Gastroesophageal sphincter (tissue), 4 donors: ENCODE measurements around the gene ELN. TPM values are rescaled to one million over a fixed set of nuclear protein-coding genes. Genes with fewer than 3 reads are reported as not detected.

Experiments used
- ATAC-seq: fragments of 150-250 bp; one replicate; pipeline ENCODE4 v1.9.1; 2016; ENCODE audit warnings: mild to moderate bottlenecking, moderate library complexity
- H3K27ac ChIP-seq, 4 donors: fragments of 200-600 bp; sonication (generic) in 3 of 4; 1 replicate in 3 of 4; 2 replicates in 1 of 4; pipeline ENCODE4 v1.5.1; 2016 to 2019
- H3K27me3 ChIP-seq: fragments of 200-600 bp; sonication (generic); one replicate; pipeline ENCODE4 v1.5.1; 2019
- H3K36me3 ChIP-seq, 2 donors: fragments of 200-600 bp; sonication (generic); one replicate each; pipeline ENCODE4 v1.5.1; 2019; ENCODE audit warnings: control low read depth in 1 of 2
- H3K4me1 ChIP-seq, 3 donors: fragments of 200-600 bp; sonication (generic); 1 replicate in 2 of 3; 2 replicates in 1 of 3; pipeline ENCODE4 v1.5.1; 2016 to 2019; ENCODE audit warnings: control low read depth in 2 of 3
- H3K4me3 ChIP-seq, 2 donors: fragments of 200-600 bp; sonication (generic); one replicate each; pipeline ENCODE4 v1.5.1; 2019; ENCODE audit warnings: mild to moderate bottlenecking in 1 of 2, moderate library complexity in 1 of 2
- H3K9me3 ChIP-seq, 3 donors: fragments of 200-600 bp; sonication (generic); one replicate each; pipeline ENCODE4 v1.5.1; 2017 to 2019; ENCODE audit warnings: control low read depth in 2 of 3
- EP300 ChIP-seq: sonication (generic); formaldehyde crosslinking; IDR thresholded peaks from one replicate; pipeline ENCODE4 v1.6.1; 2017; ENCODE audit warnings: antibody characterized with exemption, mild to moderate bottlenecking
- POLR2A ChIP-seq, 2 donors: fragments of 450-650 bp; IDR thresholded peaks; one replicate each; pipeline ENCODE4 v1.6.1; 2017; ENCODE audit warnings: antibody characterized with exemption in 2 of 2, mild to moderate bottlenecking in 2 of 2, moderate library complexity in 1 of 2
- POLR2AphosphoS5 ChIP-seq: sonication (generic); formaldehyde crosslinking; IDR thresholded peaks from one replicate; pipeline ENCODE4 v1.6.1; 2017; ENCODE audit warnings: antibody characterized with exemption
- WGBS, 2 donors: methylation state at CpG; one replicate each; pipeline ENCODE4 v1.1.5; 2018; ENCODE audit warnings: low coverage in 1 of 2; 5-methylcytosine and 5-hydroxymethylcytosine counted together
- total RNA-seq, 4 donors: library from RNA; depleted of rRNA; stranded (reverse); fragments of >200 nt; gene quantifications; one replicate each; pipeline ENCODE4 v1.1.0, GENCODE V29; 2016
- TF ChIP-seq, protein P1 (sequence below), 4 experiments: fragments of 200-600 bp in 2 of 4; fragments of 450-650 bp in 2 of 4; sonication (generic) in 1 of 4; IDR thresholded peaks; one replicate each; pipeline ENCODE4 v1.5.1; 2017 to 2019; ENCODE audit warnings: antibody characterized with exemption in 4 of 4, mild to moderate bottlenecking in 2 of 4, moderate library complexity in 2 of 4

ELN gene
- total RNA-seq, 4 donors from 2014 or later, result 316 to 703 (median 441) TPM

DNA sequence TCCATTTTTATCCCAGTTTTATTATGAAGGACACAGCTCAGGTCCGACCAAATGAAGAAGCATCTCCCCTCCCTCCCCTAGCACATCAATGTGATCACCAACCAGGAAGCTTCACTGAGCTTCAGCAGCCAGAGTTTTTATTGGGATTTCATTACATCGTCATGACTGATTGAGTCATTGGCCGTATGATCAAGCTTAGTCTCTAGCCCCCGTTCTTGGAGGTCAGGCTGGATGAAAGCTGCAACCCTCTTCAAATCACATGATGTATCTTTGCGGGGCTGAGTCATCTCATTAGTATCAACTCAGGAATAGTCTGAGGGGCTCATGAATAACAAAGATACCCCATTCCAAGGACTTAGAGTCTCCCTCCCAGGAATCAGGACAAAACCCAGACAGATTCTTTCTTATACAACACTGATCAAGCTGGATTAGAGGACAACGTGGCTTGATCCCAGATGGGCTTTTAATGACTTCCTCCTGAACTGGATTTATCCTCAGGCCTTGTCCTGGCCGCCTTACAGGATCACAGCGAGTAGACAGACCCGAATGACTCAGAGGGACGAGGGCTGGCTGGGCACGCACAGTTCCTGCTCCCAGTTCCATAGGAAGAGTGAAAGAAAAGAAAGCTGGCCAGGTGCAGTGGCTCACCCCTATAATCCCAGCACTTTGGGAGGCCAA lies 70.1 kb downstream of the ELN start:
- Histone ChIP-seq H3K27me3 (no peaks in the 10 kb centered on the region), H3K9me3 (no peaks in the 10 kb centered on the region), H3K4me3 (no peak overlapping the region), H3K36me3 (peaks cover 0 to 61% of the 10 kb centered on the region in 2 donors), H3K27ac (peak overlapping the region in 3 of 4 donors; percentile 38 to 69 (median 51)), H3K4me1 (peaks cover 0 to 23% (median 11%) of the 10 kb centered on the region in 3 donors)
- TF ChIP-seq POLR2AphosphoS5, result no peak
- no peak for TF ChIP-seq EP300
- TF ChIP-seq POLR2A (IDR thresholded peaks at IDR 0.05), result no peak
- TF ChIP-seq, protein P1, sequence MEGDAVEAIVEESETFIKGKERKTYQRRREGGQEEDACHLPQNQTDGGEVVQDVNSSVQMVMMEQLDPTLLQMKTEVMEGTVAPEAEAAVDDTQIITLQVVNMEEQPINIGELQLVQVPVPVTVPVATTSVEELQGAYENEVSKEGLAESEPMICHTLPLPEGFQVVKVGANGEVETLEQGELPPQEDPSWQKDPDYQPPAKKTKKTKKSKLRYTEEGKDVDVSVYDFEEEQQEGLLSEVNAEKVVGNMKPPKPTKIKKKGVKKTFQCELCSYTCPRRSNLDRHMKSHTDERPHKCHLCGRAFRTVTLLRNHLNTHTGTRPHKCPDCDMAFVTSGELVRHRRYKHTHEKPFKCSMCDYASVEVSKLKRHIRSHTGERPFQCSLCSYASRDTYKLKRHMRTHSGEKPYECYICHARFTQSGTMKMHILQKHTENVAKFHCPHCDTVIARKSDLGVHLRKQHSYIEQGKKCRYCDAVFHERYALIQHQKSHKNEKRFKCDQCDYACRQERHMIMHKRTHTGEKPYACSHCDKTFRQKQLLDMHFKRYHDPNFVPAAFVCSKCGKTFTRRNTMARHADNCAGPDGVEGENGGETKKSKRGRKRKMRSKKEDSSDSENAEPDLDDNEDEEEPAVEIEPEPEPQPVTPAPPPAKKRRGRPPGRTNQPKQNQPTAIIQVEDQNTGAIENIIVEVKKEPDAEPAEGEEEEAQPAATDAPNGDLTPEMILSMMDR (IDR thresholded peaks at IDR 0.05), result no peak
- ATAC-seq, result peak; percentile 71
- 48 to 73% methylated on average over 3 to 6 of the region's 11 CpGs for WGBS, 2 donors

DNA sequence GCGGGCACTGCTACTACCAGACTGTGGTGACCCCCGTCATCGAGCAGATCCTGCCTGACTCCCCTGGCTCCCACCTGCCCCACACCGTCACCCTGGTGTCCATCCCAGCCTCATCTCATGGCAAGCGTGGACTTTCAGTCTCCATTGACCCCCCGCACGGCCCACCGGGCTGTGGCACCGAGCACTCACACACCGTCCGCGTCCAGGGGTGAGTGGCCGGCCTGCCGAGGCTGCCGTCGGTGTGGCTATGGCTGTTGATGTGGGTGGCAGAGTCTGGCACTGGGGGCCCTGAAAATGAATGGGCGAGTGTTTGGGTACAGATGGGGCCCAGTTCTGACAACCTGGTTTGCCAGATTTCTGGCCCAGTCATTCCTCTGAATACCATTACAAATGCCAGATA lies 71.1 kb downstream of the ELN start:
- Histone ChIP-seq H3K27ac (peak overlapping the region in 3 of 4 donors; percentile 38 to 69 (median 43)), H3K36me3 (peaks cover 0 to 66% of the 10 kb centered on the region in 2 donors), H3K4me1 (peaks cover 0 to 14% (median 1%) of the 10 kb centered on the region in 3 donors), H3K4me3 (no peak overlapping the region), H3K27me3 (no peaks in the 10 kb centered on the region), H3K9me3 (no peaks in the 10 kb centered on the region)
- 98 to 100% methylated on average over 1 to 12 of the region's 17 CpGs for WGBS, 2 donors
- no peak for ATAC-seq
- TF ChIP-seq POLR2AphosphoS5, result no peak
- no peak for TF ChIP-seq EP300
- TF ChIP-seq POLR2A (IDR thresholded peaks at IDR 0.05), result no peak
- TF ChIP-seq, protein P1 (IDR thresholded peaks at IDR 0.05), result no peak

DNA sequence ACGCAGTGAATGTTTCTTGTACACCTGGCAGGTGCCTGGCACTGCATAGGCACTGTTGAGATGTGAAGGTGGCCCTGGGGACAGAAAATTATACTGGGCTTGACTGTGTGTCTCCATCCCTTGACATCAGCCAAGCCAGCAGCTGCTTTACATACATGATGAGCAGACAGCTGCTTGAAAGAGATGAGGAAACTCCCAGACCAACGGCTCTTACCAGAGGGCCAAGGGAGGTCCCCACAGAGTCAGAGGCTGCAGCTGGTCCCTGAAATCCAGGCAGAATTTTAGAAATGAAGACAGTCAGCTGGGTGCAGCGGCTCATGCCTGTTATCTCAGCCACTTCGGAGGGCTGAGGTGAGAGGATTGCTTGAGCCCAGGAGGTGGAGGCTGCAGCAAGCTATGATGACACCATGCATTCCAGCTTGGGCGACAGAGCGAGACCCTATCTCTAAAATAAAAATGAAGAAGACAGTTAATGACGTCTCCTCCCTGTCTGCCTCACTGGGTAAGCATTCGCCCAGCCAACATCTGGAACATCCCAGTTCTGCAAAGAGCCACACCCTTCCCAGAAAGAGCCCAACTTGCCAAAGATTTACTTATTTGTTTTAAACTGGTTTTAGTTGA lies 73.2 kb downstream of the ELN start:
- 68 to 80% methylated on average over 1 to 4 of the region's 8 CpGs for WGBS, 2 donors
- Histone ChIP-seq H3K27ac (peak overlapping the region in 2 of 4 donors; percentile 51 to 57), H3K9me3 (no peaks in the 10 kb centered on the region), H3K4me1 (no peaks in the 10 kb centered on the region), H3K27me3 (no peaks in the 10 kb centered on the region), H3K36me3 (peaks cover 0 to 87% of the 10 kb centered on the region in 2 donors), H3K4me3 (no peak overlapping the region)
- no peak for TF ChIP-seq POLR2A (IDR thresholded peaks at IDR 0.05)
- TF ChIP-seq POLR2AphosphoS5, result no peak
- TF ChIP-seq, protein P1 (IDR thresholded peaks at IDR 0.05), result no peak
- no peak for TF ChIP-seq EP300
- ATAC-seq, result peak; percentile 76

DNA sequence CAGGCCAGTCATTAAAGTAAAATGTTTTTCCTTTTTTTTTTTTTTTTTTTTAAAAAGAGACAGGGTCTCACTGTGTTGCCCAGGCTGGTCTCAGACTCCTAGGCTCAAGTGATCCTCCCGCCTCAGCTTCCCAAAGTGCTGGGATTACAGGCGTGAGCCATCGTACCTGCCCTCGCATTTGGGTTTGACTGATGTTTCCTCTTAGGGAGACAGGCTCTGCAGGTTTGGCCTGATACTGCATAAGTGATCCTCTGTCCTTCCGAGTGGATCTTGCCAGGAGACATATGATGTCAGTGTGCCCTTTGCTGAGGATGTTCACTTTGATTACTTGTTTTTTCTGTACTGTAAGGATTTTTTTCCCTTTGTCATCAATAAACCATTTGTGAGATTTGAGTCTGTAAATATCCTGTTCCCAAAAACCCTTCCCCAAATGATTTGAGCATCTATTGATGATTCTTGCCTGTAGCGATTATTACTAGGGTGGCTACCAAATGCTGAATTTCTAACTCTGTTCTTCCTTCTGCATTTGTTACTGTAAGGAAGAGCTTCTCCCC lies 75.3 kb downstream of the ELN start:
- no peak for TF ChIP-seq EP300
- TF ChIP-seq POLR2AphosphoS5, result no peak
- no peak for TF ChIP-seq POLR2A (IDR thresholded peaks at IDR 0.05)
- TF ChIP-seq, protein P1 (IDR thresholded peaks at IDR 0.05), result no peak
- Histone ChIP-seq H3K27ac (no peak overlapping the region), H3K9me3 (no peaks in the 10 kb centered on the region), H3K4me3 (no peak overlapping the region), H3K4me1 (no peaks in the 10 kb centered on the region), H3K27me3 (no peaks in the 10 kb centered on the region), H3K36me3 (peaks cover 0 to 89% of the 10 kb centered on the region in 2 donors)
- ATAC-seq, result no peak
- 88 to 90% methylated on average over 3 to 5 of the region's 6 CpGs for WGBS, 2 donors
